Gastrocnemius medialis (tissue), 4 donors: ENCODE data around the gene ORC3. TPM values are rescaled to one million over a fixed set of nuclear protein-coding genes. Genes with fewer than 3 reads are reported as not detected.

Experiments used
- ATAC-seq, 2 donors: fragments of 150-250 bp; one replicate each; pipeline ENCODE4 v1.9.1; 2016
- DNase-seq, 2 donors: peaks; one replicate each; pipeline ENCODE4 v3.0.0-alpha.2; 2019
- H3K27ac ChIP-seq, 4 donors: fragments of 200-600 bp; sonication (generic); 1 replicate in 1 of 4; 2 replicates in 3 of 4; pipeline ENCODE4 v1.5.1; 2016 to 2018; ENCODE audit warnings: mild to moderate bottlenecking in 2 of 4, moderate library complexity in 1 of 4
- H3K27me3 ChIP-seq, 3 donors: fragments of 200-600 bp; sonication (generic) in 2 of 3; 1 replicate in 1 of 3; 2 replicates in 2 of 3; pipeline versions ENCODE4 v1.5.1 to v1.6.0; 2016 to 2019; ENCODE audit warnings: mild to moderate bottlenecking in 1 of 3, moderate library complexity in 1 of 3
- H3K36me3 ChIP-seq, 2 donors: fragments of 200-600 bp; sonication (generic) in 1 of 2; one replicate each; pipeline ENCODE4 v1.5.1; 2017 to 2018
- H3K4me1 ChIP-seq, 2 donors: fragments of 200-600 bp; sonication (generic) in 1 of 2; one replicate each; pipeline ENCODE4 v1.5.1; 2016 to 2017; ENCODE audit warnings: mild to moderate bottlenecking in 2 of 2
- H3K4me3 ChIP-seq, 4 donors: fragments of 200-600 bp; sonication (generic) in 3 of 4; 1 replicate in 1 of 4; 2 replicates in 3 of 4; pipeline ENCODE4 v1.5.1; 2016 to 2019; ENCODE audit warnings: mild to moderate bottlenecking in 2 of 4
- H3K9me3 ChIP-seq, 3 donors: fragments of 200-600 bp; sonication (generic) in 2 of 3; 1 replicate in 1 of 3; 2 replicates in 2 of 3; pipeline ENCODE4 v1.5.1; 2016 to 2019
- CTCF ChIP-seq, 5 experiments: fragments of 450-650 bp in 3 of 5; fragments of 200-600 bp in 2 of 5; sonication (generic) in 2 of 5; IDR thresholded peaks in 4 of 5; conservative IDR thresholded peaks in 1 of 5; 1 replicate in 4 of 5; 2 replicates in 1 of 5; pipeline ENCODE4 v1.5.1; 2016 to 2019; ENCODE audit warnings: antibody characterized with exemption in 5 of 5, mild to moderate bottlenecking in 3 of 5, moderate library complexity in 3 of 5
- POLR2A ChIP-seq, 2 donors: fragments of 450-650 bp; IDR thresholded peaks; one replicate each; pipeline ENCODE4 v1.6.1; 2017; ENCODE audit warnings: antibody characterized with exemption in 2 of 2, mild to moderate bottlenecking in 2 of 2, moderate library complexity in 2 of 2
- in situ Hi-C, 4 donors: fragments of 200-750 bp; cut with MboI; loops; one replicate each; pipeline versions ENCODE4 v1.15.0 to v1.8.0; 2017; ENCODE audit warnings: low sequenced_read_pairs in 4 of 4
- intact Hi-C: fragments of 100-400 bp; cut with DNase I; formaldehyde crosslinking; loops from one replicate; pipeline ENCODE4 v1.15.1; 2023; ENCODE audit warnings: low total_unique reads
- total RNA-seq, 4 donors: library from RNA; depleted of rRNA; stranded (reverse); fragments of >200 nt; gene quantifications; one replicate each; pipeline versions ENCODE4 v1.1.0 to v1.2.3, GENCODE V29; 2016

ORC3 gene
- total RNA-seq, 4 donors from 2014 or later: 18.6 to 28.5 (median 22.6) TPM

- Histone ChIP-seq H3K27me3 (no peaks in the 10 kb centered on the region), H3K9me3 (no peaks in the 10 kb centered on the region), H3K4me1 (no peaks in the 10 kb centered on the region), H3K4me3 (no peak overlapping the region), H3K27ac (no peak overlapping the region), H3K36me3 (peaks cover 0 to 43% of the 10 kb centered on the region in 2 donors)
- no peak for ATAC-seq
- intact Hi-C loops: no loop called here
- no peak for DNase-seq
- no peak for TF ChIP-seq POLR2A (IDR thresholded peaks at IDR 0.05)
- no peak for TF ChIP-seq CTCF (IDR thresholded peaks at IDR 0.05 in 4 of 5, conservative IDR thresholded peaks at IDR 0.05 in 1 of 5)
- in situ Hi-C loops: no loop called here
Measured at GRCh38 chr6:87555506-87555905, 34.4 kb upstream of the ORC3 start.

- Histone ChIP-seq H3K27ac (no peak overlapping the region), H3K4me1 (no peaks in the 10 kb centered on the region), H3K27me3 (no peaks in the 10 kb centered on the region), H3K4me3 (no peak overlapping the region), H3K36me3 (peaks cover 0 to 55% of the 10 kb centered on the region in 2 donors), H3K9me3 (no peaks in the 10 kb centered on the region)
- in situ Hi-C loops: no loop called here
- DNase-seq (no peak), ATAC-seq (no peak)
- TF ChIP-seq CTCF (IDR thresholded peaks at IDR 0.05 in 4 of 5, conservative IDR thresholded peaks at IDR 0.05 in 1 of 5): no peak
- no peak for TF ChIP-seq POLR2A (IDR thresholded peaks at IDR 0.05)
- intact Hi-C loops: no loop called here
Measured at GRCh38 chr6:87558446-87558845, 31.5 kb upstream of the ORC3 start.

- ATAC-seq: no peak
- in situ Hi-C loops (no loop called here), intact Hi-C loops (no loop called here)
- Histone ChIP-seq H3K4me1 (no peaks in the 10 kb centered on the region), H3K9me3 (no peaks in the 10 kb centered on the region), H3K27me3 (no peaks in the 10 kb centered on the region), H3K36me3 (peaks cover 0 to 49% of the 10 kb centered on the region in 2 donors), H3K27ac (no peak overlapping the region), H3K4me3 (no peak overlapping the region)
- TF ChIP-seq POLR2A (IDR thresholded peaks at IDR 0.05) (no peak), CTCF (IDR thresholded peaks at IDR 0.05 in 4 of 5, conservative IDR thresholded peaks at IDR 0.05 in 1 of 5) (no peak)
- no peak for DNase-seq
Measured at GRCh38 chr6:87561017-87561416, 28.9 kb upstream of the ORC3 start.

GRCh38 chr6:87572021-87572420 lies 17.9 kb upstream of the ORC3 start:
- in situ Hi-C loops: no loop called here
- TF ChIP-seq POLR2A (IDR thresholded peaks at IDR 0.05) (no peak), CTCF (IDR thresholded peaks at IDR 0.05 in 4 of 5, conservative IDR thresholded peaks at IDR 0.05 in 1 of 5) (no peak)
- peaks cover 15 to 19% of the 10 kb centered on the region in 2 donors for H3K4me1 ChIP-seq

GRCh38 chr6:87572883-87573282 lies 17.1 kb upstream of the ORC3 start:
- in situ Hi-C loops: no loop called here
- Histone ChIP-seq H3K27me3 (no peaks in the 10 kb centered on the region), H3K4me1 (peaks cover 15 to 19% of the 10 kb centered on the region in 2 donors), H3K9me3 (no peaks in the 10 kb centered on the region), H3K36me3 (peaks cover 0 to 6% of the 10 kb centered on the region in 2 donors), H3K27ac (no peak overlapping the region), H3K4me3 (no peak overlapping the region)
- DNase-seq (no peak), ATAC-seq (no peak)
- TF ChIP-seq CTCF (IDR thresholded peaks at IDR 0.05 in 4 of 5, conservative IDR thresholded peaks at IDR 0.05 in 1 of 5) (no peak), POLR2A (IDR thresholded peaks at IDR 0.05) (no peak)
- intact Hi-C loops: no loop called here

More at GRCh38 chr6:87572021-87572420, 17.9 kb upstream of the ORC3 start:
- H3K27ac ChIP-seq: no peak overlapping the region
- no peak overlapping the region for H3K4me3 ChIP-seq
- H3K9me3 ChIP-seq: no peaks in the 10 kb centered on the region
- no peak for DNase-seq
- H3K27me3 ChIP-seq: no peaks in the 10 kb centered on the region
- no peak for ATAC-seq
- intact Hi-C loops: no loop called here
- H3K36me3 ChIP-seq: peaks cover 0 to 6% of the 10 kb centered on the region in 2 donors
